Activated naive CD8-positive, alpha-beta T cell (primary cell): ENCODE measurements around the gene S100P.

Source experiments
- H3K27ac Mint-ChIP-seq: one replicate; pipeline ENCODE4 v1.8.0; 2021; ENCODE audit warnings: mixed read lengths
- H3K27me3 Mint-ChIP-seq: one replicate; pipeline ENCODE4 v1.8.0; 2021; ENCODE audit warnings: mixed read lengths
- H3K36me3 Mint-ChIP-seq: one replicate; pipeline ENCODE4 v1.8.0; 2021; ENCODE audit warnings: mixed read lengths
- H3K4me1 Mint-ChIP-seq: one replicate; pipeline ENCODE4 v1.8.0; 2021; ENCODE audit warnings: low read depth, mixed read lengths
- H3K4me3 Mint-ChIP-seq: one replicate; pipeline ENCODE4 v1.8.0; 2021; ENCODE audit warnings: mild to moderate bottlenecking, mixed read lengths
- H3K9me3 Mint-ChIP-seq: one replicate; pipeline ENCODE4 v1.8.0; 2021; ENCODE audit warnings: low read depth, mixed read lengths

Gene S100P

DNA sequence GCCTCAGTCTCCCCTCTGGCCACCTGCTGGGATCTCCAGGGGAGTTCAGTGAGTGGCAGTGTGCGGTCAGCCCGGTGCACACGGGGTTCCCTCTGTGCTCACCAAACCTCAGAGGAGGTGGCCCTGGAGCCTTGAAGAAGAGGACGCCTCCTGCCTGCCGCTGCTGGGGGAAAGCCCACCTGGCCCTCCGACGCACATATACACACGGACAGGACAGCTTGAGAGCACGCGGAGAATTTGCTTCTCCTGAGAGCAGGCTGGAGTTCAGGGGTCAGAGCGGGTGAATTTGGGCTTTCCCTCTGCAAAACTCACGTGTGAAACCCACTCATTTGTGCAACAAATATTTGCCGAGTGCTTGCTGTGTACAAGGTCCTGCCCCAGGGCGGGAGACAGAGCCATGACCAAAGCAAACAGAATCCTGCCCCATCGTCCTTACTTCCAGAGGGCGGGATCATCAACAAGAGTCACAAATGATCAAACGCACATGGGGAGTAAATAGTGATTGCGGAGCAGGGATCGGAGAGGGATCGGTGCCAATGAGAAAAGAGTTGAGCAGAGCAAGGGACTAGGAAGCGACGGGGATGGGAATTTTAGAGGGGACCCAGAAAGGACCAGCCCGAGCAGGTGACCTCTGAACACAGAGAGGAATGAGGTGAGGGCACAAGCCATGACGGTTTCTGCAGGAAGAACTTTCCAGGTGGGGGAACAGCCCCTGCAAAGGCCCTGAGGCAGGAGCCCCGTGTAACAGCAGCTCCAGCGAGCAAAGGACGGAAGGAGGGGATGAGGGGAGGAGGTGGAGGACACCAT lies 39.9 kb downstream of the S100P start:
- H3K27ac Mint-ChIP-seq = no peak overlapping the region
- H3K4me1 Mint-ChIP-seq = no peaks in the 10 kb centered on the region
- no peaks in the 10 kb centered on the region for H3K9me3 Mint-ChIP-seq
- H3K27me3 Mint-ChIP-seq = no peaks in the 10 kb centered on the region
- H3K4me3 Mint-ChIP-seq = no peak overlapping the region
- no peaks in the 10 kb centered on the region for H3K36me3 Mint-ChIP-seq

DNA sequence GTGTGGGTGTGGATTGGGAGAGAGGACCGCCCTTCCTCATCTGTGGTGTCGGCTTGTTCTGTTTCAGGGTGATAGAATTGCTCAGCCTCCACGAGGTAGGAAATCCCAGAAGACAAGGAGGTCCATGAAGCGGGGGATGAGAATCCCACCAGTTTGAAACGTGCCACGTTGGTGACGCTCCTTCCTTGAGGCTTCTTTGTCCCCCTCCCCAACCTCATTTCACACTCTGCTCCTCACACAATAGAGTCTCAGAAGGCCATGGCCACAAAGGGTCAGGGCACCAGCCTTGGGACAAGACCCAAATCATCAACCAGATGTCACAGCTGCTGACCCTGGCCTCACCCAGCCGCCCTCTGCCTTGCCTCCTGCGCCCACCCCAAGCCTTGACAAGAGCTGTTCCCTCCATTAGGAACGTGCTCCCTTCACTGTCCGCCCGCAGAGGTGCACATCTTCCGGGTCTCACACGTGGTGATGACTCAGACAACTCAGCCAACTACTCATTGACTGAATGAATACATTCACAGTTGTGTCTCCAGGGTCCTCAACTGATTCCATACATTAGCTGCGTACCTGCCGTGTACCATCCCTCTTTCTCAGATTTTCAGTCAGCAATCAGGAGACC lies 40.6 kb downstream of the S100P start:
- no peaks in the 10 kb centered on the region for H3K4me1 Mint-ChIP-seq
- no peak overlapping the region for H3K27ac Mint-ChIP-seq
- no peak overlapping the region for H3K4me3 Mint-ChIP-seq
- no peaks in the 10 kb centered on the region for H3K27me3 Mint-ChIP-seq
- H3K36me3 Mint-ChIP-seq = no peaks in the 10 kb centered on the region
- H3K9me3 Mint-ChIP-seq = no peaks in the 10 kb centered on the region

DNA sequence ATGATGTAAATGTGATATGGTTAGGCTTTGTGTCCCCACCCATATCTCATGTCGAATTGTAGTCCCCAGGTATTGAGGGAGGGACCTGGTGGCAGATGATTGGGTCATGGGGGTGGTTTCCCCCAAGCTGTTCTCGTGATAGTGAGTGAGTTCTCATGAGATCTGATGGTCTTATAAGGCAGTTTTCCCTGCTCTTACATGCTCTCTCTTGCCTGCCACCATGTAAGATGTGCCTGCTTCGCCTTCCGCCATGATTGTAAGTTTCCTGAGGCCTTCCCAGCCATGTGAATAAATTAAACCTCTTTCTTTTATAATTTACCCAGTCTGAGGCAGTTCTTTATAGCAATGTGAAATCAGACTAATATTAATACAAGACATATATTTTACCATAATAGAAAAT lies 46.2 kb downstream of the S100P start:
- Mint-ChIP-seq H3K36me3 (no peaks in the 10 kb centered on the region), H3K27ac (no peak overlapping the region), H3K4me1 (no peaks in the 10 kb centered on the region), H3K4me3 (no peak overlapping the region), H3K27me3 (no peaks in the 10 kb centered on the region), H3K9me3 (no peaks in the 10 kb centered on the region)

DNA sequence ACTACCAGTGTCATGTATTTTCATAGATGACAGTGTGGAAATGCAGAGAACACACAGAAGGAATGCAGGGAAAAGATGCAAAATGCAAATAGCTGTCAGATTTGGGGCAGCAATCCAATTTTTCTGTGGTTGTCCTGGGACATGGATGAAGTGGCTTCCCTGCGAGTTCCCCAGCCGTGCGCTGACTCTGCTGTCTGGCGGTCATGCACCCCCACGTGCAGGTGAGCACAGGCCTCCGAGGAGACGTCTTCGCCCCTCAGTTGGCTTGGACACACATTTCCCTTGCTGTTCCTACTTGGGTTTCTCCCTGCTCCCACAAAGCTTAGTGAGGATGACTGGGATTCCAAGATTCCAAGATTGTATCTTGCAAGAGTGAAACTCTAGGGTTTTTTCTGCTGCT lies 46.7 kb downstream of the S100P start:
- Mint-ChIP-seq H3K36me3 (no peaks in the 10 kb centered on the region), H3K9me3 (no peaks in the 10 kb centered on the region), H3K4me1 (no peaks in the 10 kb centered on the region), H3K27me3 (no peaks in the 10 kb centered on the region), H3K27ac (no peak overlapping the region), H3K4me3 (no peak overlapping the region)

DNA sequence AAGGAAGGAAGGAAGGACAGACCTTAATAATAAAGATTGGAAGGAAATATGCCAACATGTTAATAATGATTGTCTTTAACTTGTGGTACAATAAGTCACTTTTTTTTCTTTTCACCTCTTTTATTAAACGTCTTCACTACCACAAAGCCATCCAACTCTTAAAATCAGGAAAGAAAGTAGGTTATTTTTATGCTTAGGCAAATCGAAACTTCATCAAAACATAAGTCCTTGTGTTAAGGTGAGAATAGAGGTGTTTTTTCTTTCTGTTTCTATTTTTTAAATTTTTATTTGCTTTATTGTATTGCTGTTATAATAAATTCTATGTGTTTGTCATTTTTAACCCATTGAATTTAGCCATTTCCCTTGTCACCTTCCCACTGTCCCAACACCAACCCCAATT lies 48.8 kb downstream of the S100P start:
- Mint-ChIP-seq H3K27me3 (no peaks in the 10 kb centered on the region), H3K4me1 (no peaks in the 10 kb centered on the region), H3K36me3 (no peaks in the 10 kb centered on the region), H3K9me3 (no peaks in the 10 kb centered on the region), H3K27ac (no peak overlapping the region), H3K4me3 (no peak overlapping the region)

DNA sequence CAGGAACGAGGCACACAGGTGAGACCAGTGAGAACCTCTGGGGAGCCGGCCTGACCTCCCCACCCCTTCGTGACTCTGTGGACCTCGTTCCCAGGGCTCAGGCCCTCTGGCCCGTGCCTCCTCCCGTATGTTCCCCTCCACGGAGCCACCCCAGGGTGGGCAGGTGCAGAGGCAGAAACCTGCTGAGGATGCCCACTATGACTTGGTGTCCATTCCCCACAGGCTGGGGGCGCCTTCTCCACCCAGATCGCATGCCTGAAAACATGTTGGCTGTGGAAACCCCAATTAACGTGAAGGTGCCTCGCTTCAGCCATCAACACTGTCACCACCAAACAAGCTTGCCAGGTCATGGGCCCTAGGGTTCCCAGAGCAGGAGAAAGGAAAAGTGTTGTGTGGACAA lies 49.3 kb downstream of the S100P start:
- H3K27ac Mint-ChIP-seq = no peak overlapping the region
- H3K4me3 Mint-ChIP-seq = no peak overlapping the region
- H3K9me3 Mint-ChIP-seq = no peaks in the 10 kb centered on the region
- no peaks in the 10 kb centered on the region for H3K27me3 Mint-ChIP-seq
- no peaks in the 10 kb centered on the region for H3K36me3 Mint-ChIP-seq
- H3K4me1 Mint-ChIP-seq = no peaks in the 10 kb centered on the region
